Endodermal cell (in vitro differentiated cells): Measurements from ENCODE around the gene MAP1LC3A. TPM values are rescaled to one million over a fixed set of nuclear protein-coding genes. Genes with fewer than 3 reads are reported as not detected.

ENCODE experiments used
- DNase-seq: peaks from one replicate; pipeline ENCODE4 v3.0.0-alpha.2; 2017
- H3K27ac ChIP-seq: 2 replicates; pipeline ENCODE4 v1.5.1; 2013; ENCODE audit warnings: mild to moderate bottlenecking, low read depth, low read length, moderate library complexity
- H3K27me3 ChIP-seq: 2 replicates; pipeline ENCODE4 v1.6.1; 2013; ENCODE audit warnings: mild to moderate bottlenecking, low read length, moderate library complexity; ENCODE audit not compliant: insufficient read depth, control insufficient read depth, poor library complexity, severe bottlenecking
- H3K36me3 ChIP-seq: 2 replicates; pipeline ENCODE4 v1.7.0; 2013; ENCODE audit warnings: mild to moderate bottlenecking, low read length, moderate library complexity; ENCODE audit not compliant: control insufficient read depth, insufficient read depth
- H3K4me1 ChIP-seq: one replicate; pipeline ENCODE4 v1.7.0; 2013; ENCODE audit warnings: low read length; ENCODE audit not compliant: control insufficient read depth, insufficient read depth
- H3K4me3 ChIP-seq: 2 replicates; pipeline ENCODE4 v1.5.1; 2013; ENCODE audit warnings: mild to moderate bottlenecking, low read length, moderate library complexity
- H3K9ac ChIP-seq: 2 replicates; pipeline ENCODE4 v1.6.1; 2013; ENCODE audit warnings: mild to moderate bottlenecking, low read length, moderate library complexity; ENCODE audit not compliant: poor library complexity, severe bottlenecking; ENCODE audit errors: extremely low read depth
- H3K9me3 ChIP-seq: 2 replicates; pipeline ENCODE4 v1.6.1; 2013; ENCODE audit warnings: mild to moderate bottlenecking, low read length, moderate library complexity; ENCODE audit not compliant: control insufficient read depth
- H3K27ac Mint-ChIP-seq: 2 replicates; pipeline ENCODE4 v1.8.0; 2020; ENCODE audit warnings: mixed read lengths
- H3K27me3 Mint-ChIP-seq: 2 replicates; pipeline ENCODE4 v1.8.0; 2021; ENCODE audit warnings: mild to moderate bottlenecking, mixed read lengths; ENCODE audit not compliant: insufficient read depth
- H3K36me3 Mint-ChIP-seq: 2 replicates; pipeline ENCODE4 v1.8.0; 2020; ENCODE audit warnings: low read depth, mixed read lengths
- H3K4me1 Mint-ChIP-seq: 2 replicates; pipeline ENCODE4 v1.8.0; 2020; ENCODE audit warnings: mixed read lengths
- H3K4me3 Mint-ChIP-seq: 2 replicates; pipeline ENCODE4 v1.8.0; 2020; ENCODE audit warnings: mild to moderate bottlenecking, moderate library complexity, mixed read lengths
- H3K9me3 Mint-ChIP-seq: 2 replicates; pipeline ENCODE4 v1.8.0; 2020; ENCODE audit warnings: mild to moderate bottlenecking, mixed read lengths
- CTCF ChIP-seq: fragments of 200-600 bp; sonication (generic); conservative IDR thresholded peaks from 2 replicates; pipeline ENCODE4 v1.5.0; 2021; ENCODE audit warnings: antibody characterized with exemption, mild to moderate bottlenecking
- whole genome bisulfite sequencing, 2 experiments: methylation state at CpG; one replicate each; pipeline versions ENCODE4 v1.1.5 to v1.1.7; 2013; ENCODE audit warnings: missing lambda C conversion rate in 2 of 2, mixed read lengths in 1 of 2; ENCODE audit not compliant: insufficient coverage in 1 of 2, insufficient read length in 1 of 2; 5-methylcytosine and 5-hydroxymethylcytosine counted together
- total RNA-seq, 2 donors: library from RNA; stranded (reverse); fragmentation: NEBNext Ultra II Directional in 1 of 2; extraction: Animal tissue kit (Norgen Biotek cat#: 25700) in 1 of 2; gene quantifications; 2 replicates in 1 of 2; 3 replicates in 1 of 2; pipeline ENCODE4 v1.2.1, GENCODE V29; 2021

MAP1LC3A gene
- total RNA-seq, 2 donors from 2014 or later = 19.0 to 41.6 TPM

DNA sequence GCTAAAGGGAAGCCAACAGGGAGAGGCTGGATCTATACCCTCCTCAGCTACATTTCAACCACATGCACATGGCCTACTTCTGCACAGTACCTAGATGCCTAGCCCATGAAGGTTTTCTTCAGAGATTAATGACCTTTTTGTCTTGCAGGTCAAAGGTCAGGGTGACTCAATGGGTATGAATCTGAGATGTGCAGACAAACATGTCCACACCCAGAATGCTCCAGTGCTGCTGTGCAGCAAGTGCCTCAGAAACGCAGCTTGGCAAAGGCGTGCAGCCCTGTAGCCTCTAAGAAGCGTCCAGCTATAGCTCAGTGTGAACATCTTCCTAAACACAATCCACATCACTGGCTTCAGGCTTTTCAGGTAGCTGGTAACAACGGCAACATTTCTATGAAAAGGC lies 24.4 kb downstream of the MAP1LC3A start:
- Histone ChIP-seq H3K4me3 (no peak overlapping the region), H3K27ac (no peak overlapping the region), H3K36me3 (peaks cover 30% of the 10 kb centered on the region), H3K4me1 (no peaks in the 10 kb centered on the region), H3K27me3 (no peaks in the 10 kb centered on the region), H3K9me3 (no peaks in the 10 kb centered on the region), H3K9ac (no peak overlapping the region)
- Mint-ChIP-seq H3K4me1 (peaks cover 6% of the 10 kb centered on the region), H3K36me3 (peaks cover 38% of the 10 kb centered on the region), H3K9me3 (no peaks in the 10 kb centered on the region), H3K4me3 (no peak overlapping the region), H3K27ac (no peak overlapping the region), H3K27me3 (no peaks in the 10 kb centered on the region)
- no peak for DNase-seq
- WGBS, 2 experiments = 93% methylated on average over 4 of the region's 4 CpGs; no CpG with 5 or more reads in 1 of the 2 experiments
- TF ChIP-seq CTCF = no peak

DNA sequence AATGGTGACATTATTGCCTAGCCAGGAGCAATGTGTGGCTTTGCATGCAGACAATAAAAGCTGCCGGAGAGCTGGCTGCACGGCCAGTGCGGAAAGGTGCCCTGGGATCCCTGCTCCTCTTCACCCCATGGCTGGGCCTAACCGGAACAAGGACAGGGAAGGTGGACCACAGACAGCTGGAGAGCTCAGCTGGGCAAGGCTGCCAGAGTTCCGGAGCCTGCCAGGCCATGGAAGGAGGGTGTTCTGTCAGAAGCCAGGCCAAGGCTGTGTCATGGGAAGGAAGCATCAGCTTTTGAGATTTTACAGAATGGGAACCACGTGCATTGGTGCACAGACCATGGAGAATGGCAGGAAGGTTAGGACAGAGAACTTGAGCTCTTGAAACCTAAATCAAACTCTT lies 25.0 kb downstream of the MAP1LC3A start:
- no peaks in the 10 kb centered on the region for H3K9me3 Mint-ChIP-seq
- no peak overlapping the region for H3K4me3 Mint-ChIP-seq
- H3K36me3 Mint-ChIP-seq = peaks cover 41% of the 10 kb centered on the region
- no peaks in the 10 kb centered on the region for H3K27me3 Mint-ChIP-seq
- no peak for DNase-seq
- Histone ChIP-seq H3K27me3 (no peaks in the 10 kb centered on the region), H3K27ac (no peak overlapping the region), H3K36me3 (peaks cover 30% of the 10 kb centered on the region), H3K4me3 (no peak overlapping the region), H3K4me1 (no peaks in the 10 kb centered on the region), H3K9me3 (no peaks in the 10 kb centered on the region), H3K9ac (no peak overlapping the region)
- TF ChIP-seq CTCF = no peak
- H3K4me1 Mint-ChIP-seq = peaks cover 6% of the 10 kb centered on the region
- no peak overlapping the region for H3K27ac Mint-ChIP-seq
- WGBS, 2 experiments = 91% methylated on average over 4 to 6 of the region's 6 CpGs

GRCh38 chr20:34585019-34585418 lies 26.5 kb downstream of the MAP1LC3A start:
- Histone ChIP-seq H3K4me1 (no peaks in the 10 kb centered on the region), H3K36me3 (peaks cover 30% of the 10 kb centered on the region), H3K9me3 (no peaks in the 10 kb centered on the region), H3K27me3 (no peaks in the 10 kb centered on the region), H3K4me3 (no peak overlapping the region), H3K9ac (no peak overlapping the region), H3K27ac (no peak overlapping the region)
- Mint-ChIP-seq H3K27ac (no peak overlapping the region), H3K9me3 (no peaks in the 10 kb centered on the region), H3K4me3 (no peak overlapping the region), H3K36me3 (peaks cover 41% of the 10 kb centered on the region), H3K27me3 (no peaks in the 10 kb centered on the region), H3K4me1 (peaks cover 6% of the 10 kb centered on the region)
- WGBS, 2 experiments = 88 to 94% methylated on average over 1 to 5 of the region's 5 CpGs
- TF ChIP-seq CTCF = no peak
- DNase-seq = no peak
